Endothelial cell of umbilical vein (primary cell): ENCODE measurements around the gene DOP1B.

Source experiments
- EZH2 ChIP-seq: IDR thresholded peaks from 2 replicates; pipeline ENCODE4 v1.6.1; 2012; ENCODE audit warnings: borderline replicate concordance, low read depth, mild to moderate bottlenecking, moderate library complexity, low read length, inconsistent platforms; ENCODE audit not compliant: severe bottlenecking
- MAX ChIP-seq: IDR thresholded peaks from 2 replicates; pipeline ENCODE4 v1.6.1; 2011; ENCODE audit not compliant: insufficient read depth, insufficient read length
- POLR2A ChIP-seq: IDR thresholded peaks from 2 replicates; pipeline ENCODE4 v1.6.1; 2012; ENCODE audit warnings: low read depth, mild to moderate bottlenecking, control low read depth, low read length
- POLR2AphosphoS5 ChIP-seq: IDR thresholded peaks from 2 replicates; pipeline ENCODE4 v1.6.1; 2012; ENCODE audit warnings: low read depth, mild to moderate bottlenecking, control low read depth, low read length, moderate library complexity; ENCODE audit not compliant: insufficient read depth
- TF ChIP-seq, protein P1 (sequence below), 2 donors: IDR thresholded peaks; 1 replicate in 1 of 2; 2 replicates in 1 of 2; pipeline ENCODE4 v1.5.1; 2011; ENCODE audit warnings: low read length in 2 of 2, mild to moderate bottlenecking in 2 of 2, moderate library complexity in 2 of 2, control low read depth in 1 of 2, inconsistent platforms in 1 of 2, low read depth in 1 of 2; ENCODE audit not compliant: insufficient read depth in 1 of 2; ENCODE audit errors: extremely low read depth in 1 of 2

DNA sequence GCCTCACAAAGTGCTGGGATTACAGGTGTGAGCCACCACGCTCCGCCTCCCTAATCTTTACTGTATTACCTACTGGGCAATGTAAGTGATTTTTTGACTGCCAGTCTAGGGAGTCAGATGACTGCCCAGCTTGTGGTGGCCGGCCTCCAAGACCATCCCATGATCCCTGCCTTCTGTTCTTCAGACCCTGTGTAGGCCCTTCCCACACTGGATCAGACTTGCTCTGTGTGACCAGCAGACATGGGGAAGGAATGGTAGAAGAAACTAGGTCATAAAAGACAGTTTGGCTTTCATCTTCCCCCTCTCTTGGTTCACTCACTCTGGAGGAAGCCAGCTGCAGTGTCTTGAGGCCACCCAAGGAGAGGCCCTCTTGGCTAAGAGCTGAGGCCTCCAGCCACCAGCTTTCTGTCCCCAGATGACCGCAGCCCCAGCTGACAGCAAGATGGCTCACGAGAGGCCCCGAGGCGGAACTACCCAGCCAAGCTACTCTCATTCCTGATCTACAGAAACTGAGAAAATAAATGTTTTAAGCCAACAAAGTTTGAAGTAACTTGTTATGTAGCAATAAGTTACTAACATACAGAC, 36.2 kb upstream of the DOP1B start:
- TF ChIP-seq, protein P1, sequence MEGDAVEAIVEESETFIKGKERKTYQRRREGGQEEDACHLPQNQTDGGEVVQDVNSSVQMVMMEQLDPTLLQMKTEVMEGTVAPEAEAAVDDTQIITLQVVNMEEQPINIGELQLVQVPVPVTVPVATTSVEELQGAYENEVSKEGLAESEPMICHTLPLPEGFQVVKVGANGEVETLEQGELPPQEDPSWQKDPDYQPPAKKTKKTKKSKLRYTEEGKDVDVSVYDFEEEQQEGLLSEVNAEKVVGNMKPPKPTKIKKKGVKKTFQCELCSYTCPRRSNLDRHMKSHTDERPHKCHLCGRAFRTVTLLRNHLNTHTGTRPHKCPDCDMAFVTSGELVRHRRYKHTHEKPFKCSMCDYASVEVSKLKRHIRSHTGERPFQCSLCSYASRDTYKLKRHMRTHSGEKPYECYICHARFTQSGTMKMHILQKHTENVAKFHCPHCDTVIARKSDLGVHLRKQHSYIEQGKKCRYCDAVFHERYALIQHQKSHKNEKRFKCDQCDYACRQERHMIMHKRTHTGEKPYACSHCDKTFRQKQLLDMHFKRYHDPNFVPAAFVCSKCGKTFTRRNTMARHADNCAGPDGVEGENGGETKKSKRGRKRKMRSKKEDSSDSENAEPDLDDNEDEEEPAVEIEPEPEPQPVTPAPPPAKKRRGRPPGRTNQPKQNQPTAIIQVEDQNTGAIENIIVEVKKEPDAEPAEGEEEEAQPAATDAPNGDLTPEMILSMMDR (IDR thresholded peaks at IDR 0.05; ENCODE audit: extremely low read depth in 1 of 2, insufficient read depth in 1 of 2, low read depth in 1 of 2, low read length in 2 of 2): no peak
- no peak for TF ChIP-seq EZH2
- TF ChIP-seq POLR2A: no peak
- TF ChIP-seq MAX: no peak
- no peak for TF ChIP-seq POLR2AphosphoS5
